Right ventricle myocardium superior (tissue), 1 donor: ENCODE data around the gene POLA1. TPM values are rescaled to one million over a fixed set of nuclear protein-coding genes. Genes with fewer than 3 reads are reported as not detected.
"Not testable (repeated sequence)": the region's sequence is repeated elsewhere in the genome, so short reads cannot be mapped to it uniquely, and the experiment has no call there.

Experiments
- ATAC-seq: fragments of 200-7000 bp; cut with Tn5 transposase; one replicate; pipeline ENCODE4 v1.9.1; 2020; ENCODE audit warnings: mild to moderate bottlenecking; ENCODE audit not compliant: poor library complexity
- DNase-seq: peaks from one replicate; pipeline ENCODE4 v3.0.0-alpha.2; 2020
- intact Hi-C: fragments of 100-400 bp; cut with DNase I; formaldehyde crosslinking; loops from one replicate; pipeline ENCODE4 v1.11.2; 2022
- long read RNA-seq: library from polyadenylated mRNA; unstranded; transcript quantifications from one replicate; pipeline ENCODE4 v2.0.0, GENCODE V29; 2021
- total RNA-seq: library from RNA; stranded (reverse); fragmentation: NEBNext Ultra II Directional; extraction: Animal tissue kit (Norgen Biotek cat#: 25700); gene quantifications from one replicate; pipeline ENCODE4 v1.2.1, GENCODE V29; 2021
- donor health status: DM: no; HTN: yes; CAD: no; lungs with severe emphysema.

Gene POLA1
- 5.9 TPM for total RNA-seq
- long read RNA-seq, full-length matches to known transcripts, result 4 of 7 reads
- long read RNA-seq, partial matches to known transcripts, result 1 of 7 reads
- long read RNA-seq, other reads (novel, unspliced or antisense), result 2 of 7 reads

DNA sequence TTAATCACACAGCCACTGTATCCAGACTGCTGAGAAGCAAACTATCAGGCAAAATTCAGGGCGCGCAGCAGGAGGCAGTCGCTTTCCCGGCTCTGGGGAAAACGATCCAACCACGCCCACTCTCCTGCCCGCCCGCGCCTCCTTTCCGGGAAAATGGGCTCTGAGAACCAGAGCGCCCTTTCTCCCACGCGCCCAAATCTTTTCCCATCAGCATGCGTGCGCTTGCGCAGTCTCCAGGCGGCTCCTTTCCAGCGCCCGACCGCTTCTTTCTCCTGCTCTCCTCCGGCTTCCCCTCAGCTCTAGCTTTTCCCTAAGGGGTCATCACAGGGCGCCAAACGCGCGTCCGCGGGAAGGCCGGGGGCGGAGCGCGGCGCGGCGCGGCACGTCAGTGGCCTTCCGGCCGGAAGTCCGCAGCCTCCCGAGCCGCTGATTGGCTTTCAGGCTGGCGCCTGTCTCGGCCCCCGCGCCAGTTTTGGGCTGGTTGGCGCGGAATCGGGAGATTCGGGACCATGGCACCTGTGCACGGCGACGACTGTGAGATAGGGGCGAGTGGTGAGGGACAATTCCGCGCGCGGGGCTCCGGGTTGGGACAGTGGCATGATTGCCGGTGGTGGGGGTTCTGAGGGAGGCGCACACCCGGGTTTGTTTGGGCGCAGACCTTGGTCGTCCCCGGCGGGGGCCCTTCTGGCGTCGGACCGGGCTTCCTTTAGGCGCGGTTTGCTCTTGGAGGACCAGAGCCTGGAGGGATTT is at the start of gene POLA1:
Gene POLA1 (plus strand): TSS at position 466 of the 750 bp plus-strand sequence. CDS start 44 bp downstream, at position 510.
- peak; percentile 94 for DNase-seq
- intact Hi-C loops, result no loop called here
- peak; percentile 100 for ATAC-seq

DNA sequence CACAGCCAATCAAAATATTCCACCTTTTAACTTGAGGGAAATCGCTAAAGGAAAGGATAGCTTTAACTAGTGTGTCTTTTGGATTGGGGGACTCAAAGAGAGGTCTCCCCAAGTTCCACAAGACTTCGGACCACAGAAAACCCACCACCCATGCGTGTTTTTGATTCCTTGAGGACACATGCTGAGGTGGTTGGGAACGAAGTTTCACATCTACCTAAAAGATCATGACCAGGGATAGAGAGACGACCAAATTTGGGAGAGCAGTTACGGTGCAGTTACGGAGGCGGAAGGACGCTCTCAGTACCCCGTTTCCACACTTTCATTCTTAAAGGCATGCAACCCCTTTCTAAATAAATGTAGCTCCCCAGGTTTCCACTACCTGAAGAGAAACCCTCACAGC is 47.7 kb upstream of the POLA1 start:
- intact Hi-C loops, result no loop called here
- ATAC-seq, result no peak
- no peak for DNase-seq

DNA sequence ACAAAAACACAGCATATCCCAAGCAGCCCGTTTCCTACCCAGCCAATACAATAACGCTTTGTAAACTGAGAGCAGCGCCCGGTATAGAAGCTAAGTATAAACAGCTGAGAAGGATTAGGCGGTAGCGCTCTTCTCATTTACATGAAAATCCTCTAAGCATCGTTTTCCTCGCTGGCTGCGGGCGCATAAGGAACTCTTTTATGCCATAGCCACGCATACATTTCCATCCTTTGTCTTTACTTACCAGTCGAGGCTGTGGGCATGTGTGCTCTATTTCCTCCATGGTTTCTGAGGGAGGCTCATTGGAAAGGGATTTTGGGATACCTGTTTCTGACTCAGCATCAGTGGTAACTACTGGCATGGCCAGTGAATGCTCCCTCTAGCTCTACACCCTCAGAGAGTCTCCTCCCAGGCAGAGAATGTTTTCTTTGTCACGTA is 47.0 kb upstream of the POLA1 start:
- intact Hi-C loops, result no loop called here
- ATAC-seq (peak; percentile 27), DNase-seq (no peak)

GRCh38 chrX:24647257-24648058 is 46.3 kb upstream of the POLA1 start, which contains the start of gene PCYT1B:
Gene PCYT1B (minus strand): TSS chrX:24647347. CDS start chrX:24647105, 242 bp downstream.
- DNase-seq, result peak; percentile 78
- intact Hi-C loops, result no loop called here
- ATAC-seq, result peak; percentile 97

GRCh38 chrX:24648495-24648894 is 45.2 kb upstream of the POLA1 start:
- no peak for DNase-seq
- no peak for ATAC-seq
- intact Hi-C loops, result no loop called here

- intact Hi-C loops, result no loop called here
- DNase-seq, result no peak
- ATAC-seq, result no peak
Observed at GRCh38 chrX:24651783-24652182, 41.9 kb upstream of the POLA1 start.

DNA sequence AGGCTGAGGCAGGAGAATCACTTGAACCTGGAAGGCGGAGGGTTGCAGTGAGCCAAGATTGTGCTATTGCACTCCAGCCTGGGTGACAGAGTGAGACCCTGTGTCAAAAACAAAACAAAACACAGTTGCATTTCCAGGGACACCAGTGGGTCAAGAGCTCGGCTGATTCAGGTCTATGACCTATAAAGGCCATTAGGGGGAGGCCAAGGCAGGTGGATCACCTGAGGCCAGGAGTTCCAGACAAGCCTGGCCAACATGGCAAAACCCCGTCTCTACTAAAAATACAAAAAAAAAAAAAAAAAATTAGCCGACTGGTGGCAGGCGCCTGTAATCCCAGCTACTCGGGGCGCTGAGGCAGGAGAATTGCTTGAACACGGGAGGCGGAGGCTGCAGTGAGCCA is 38.0 kb upstream of the POLA1 start:
- intact Hi-C loops, DNase-seq, ATAC-seq: not testable (repeated sequence)

- DNase-seq, result no peak
- intact Hi-C loops, result no loop called here
- ATAC-seq, result no peak
Observed at GRCh38 chrX:24657671-24658386, 35.9 kb upstream of the POLA1 start.

DNA sequence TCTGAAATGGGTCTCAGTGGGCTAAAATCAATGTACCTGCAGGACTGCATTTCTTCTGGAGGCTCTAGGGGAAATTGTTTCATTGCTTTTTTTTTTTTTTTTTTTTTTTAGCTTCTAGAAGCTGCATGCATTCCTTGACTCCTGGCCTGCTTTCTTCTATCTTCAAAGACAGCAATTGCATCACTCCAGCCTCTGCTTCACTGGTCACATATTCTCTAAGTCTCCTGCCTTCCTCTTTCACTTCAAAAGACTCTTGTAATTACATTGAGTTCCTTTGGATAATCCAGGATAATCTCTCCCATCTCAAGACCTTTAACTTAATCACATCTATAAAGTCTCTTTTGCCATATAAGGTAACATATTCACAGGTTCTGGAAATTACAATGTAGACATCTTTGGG is 35.3 kb upstream of the POLA1 start:
- DNase-seq, result no peak
- ATAC-seq, result no peak
- intact Hi-C loops, result no loop called here

DNA sequence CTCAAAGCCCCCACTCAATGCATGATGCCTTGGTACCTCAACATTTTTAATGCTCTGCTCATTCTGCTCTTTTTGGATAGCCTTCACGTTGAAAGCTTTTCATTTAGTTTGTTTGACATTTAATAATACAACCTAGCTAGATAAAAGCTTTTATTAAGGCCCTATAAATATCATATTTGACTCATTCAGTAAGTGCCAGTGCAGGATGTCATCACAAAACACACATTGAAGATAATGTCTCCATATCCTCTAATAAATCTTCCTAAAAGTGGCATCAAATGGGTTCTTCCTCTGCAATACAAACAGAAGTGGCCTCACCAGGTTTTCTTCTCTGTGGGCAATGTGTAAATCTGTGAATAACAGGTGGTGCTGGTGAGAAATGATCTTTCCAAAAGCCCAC is 34.6 kb upstream of the POLA1 start:
- intact Hi-C loops, result no loop called here
- no peak for ATAC-seq
- no peak for DNase-seq

GRCh38 chrX:24659646-24660045 is 34.1 kb upstream of the POLA1 start:
- no peak for DNase-seq
- ATAC-seq, result no peak
- intact Hi-C loops, result no loop called here

DNA sequence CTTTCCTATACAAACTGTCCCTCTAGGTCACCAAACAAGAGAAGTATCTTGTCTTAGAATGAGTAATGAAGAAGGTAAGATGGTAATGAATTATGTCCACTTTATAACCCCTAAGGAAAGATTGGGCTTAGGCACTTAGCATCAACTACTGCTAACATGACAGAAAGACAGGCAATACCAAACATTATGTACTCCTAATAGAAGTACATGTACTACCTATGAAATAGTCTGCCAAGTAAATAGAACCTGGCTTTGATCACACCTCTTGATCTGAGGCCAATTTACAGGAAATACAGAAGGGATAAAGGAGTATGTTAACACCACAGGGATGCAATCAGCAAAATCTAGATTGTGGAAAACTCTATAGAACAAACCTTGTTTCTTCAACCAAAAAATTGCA is 32.4 kb upstream of the POLA1 start:
- DNase-seq (no peak), ATAC-seq (no peak)
- intact Hi-C loops, result no loop called here

DNA sequence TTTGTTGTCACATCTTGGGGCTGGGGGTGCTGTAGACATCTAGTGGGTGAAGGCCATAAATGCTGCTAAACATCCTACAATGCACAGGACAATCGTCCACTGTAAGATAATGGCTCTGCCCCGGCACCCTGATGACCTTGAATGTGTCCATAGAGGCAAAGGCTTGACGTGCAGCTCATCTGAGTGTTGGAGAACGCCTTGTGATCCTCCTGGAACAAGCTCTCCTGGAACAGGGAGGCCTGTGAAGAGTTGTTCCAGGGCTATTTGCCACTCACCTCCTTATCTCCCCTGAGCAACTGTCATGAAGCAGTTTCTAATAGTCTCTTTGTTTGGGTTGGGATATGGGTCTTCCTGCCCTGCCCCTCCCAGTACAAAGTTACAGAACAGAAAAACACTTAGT is 31.4 kb upstream of the POLA1 start:
- intact Hi-C loops, result no loop called here
- DNase-seq (no peak), ATAC-seq (no peak)

DNA sequence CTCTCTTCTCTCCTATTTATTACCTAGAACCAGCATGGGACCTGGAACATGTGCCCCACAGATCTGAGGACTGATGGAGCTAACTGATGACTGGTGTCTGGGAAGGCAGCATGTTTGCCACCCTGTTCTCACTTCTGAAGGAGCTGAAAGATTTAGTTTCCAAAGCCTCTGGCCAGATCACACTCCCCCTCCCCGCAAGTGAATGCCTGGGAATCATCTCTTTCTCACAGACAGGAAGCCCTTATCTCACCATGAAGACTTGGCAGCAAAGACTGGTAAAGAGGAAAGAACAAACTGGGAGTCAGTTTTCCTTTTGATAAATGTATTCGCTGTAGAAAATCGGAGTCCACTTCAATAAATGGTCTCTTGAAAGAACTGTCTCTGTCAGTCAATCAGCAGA is 25.6 kb upstream of the POLA1 start:
- DNase-seq (no peak), ATAC-seq (no peak)
- intact Hi-C loops, result no loop called here

- ATAC-seq (no peak), DNase-seq (no peak)
- intact Hi-C loops, result no loop called here
Observed at GRCh38 chrX:24672701-24673190, 21.0 kb upstream of the POLA1 start.

DNA sequence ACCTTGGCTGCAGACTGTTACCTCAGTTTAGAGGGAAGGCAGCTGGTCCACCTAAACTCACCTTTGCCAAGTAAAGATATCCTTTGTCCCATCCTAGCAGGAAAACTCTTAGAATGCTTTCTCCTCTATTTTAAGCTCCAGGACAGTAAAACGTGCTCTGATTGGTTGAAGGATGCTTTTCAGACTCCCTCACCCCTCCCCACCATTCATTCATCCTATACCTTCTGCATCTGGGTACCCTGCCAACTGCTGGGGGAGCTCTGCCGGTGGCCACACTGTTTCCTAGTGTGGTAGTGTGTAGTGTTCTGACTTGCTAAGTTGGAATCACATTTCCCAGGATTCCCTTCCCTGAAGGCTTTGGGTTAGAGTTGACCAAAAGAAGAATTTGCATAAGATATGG is 20.3 kb upstream of the POLA1 start:
- intact Hi-C loops, result no loop called here
- ATAC-seq, result no peak
- no peak for DNase-seq

- no peak for ATAC-seq
- intact Hi-C loops, result no loop called here
- no peak for DNase-seq
Observed at GRCh38 chrX:24676403-24677024, 17.2 kb upstream of the POLA1 start.

DNA sequence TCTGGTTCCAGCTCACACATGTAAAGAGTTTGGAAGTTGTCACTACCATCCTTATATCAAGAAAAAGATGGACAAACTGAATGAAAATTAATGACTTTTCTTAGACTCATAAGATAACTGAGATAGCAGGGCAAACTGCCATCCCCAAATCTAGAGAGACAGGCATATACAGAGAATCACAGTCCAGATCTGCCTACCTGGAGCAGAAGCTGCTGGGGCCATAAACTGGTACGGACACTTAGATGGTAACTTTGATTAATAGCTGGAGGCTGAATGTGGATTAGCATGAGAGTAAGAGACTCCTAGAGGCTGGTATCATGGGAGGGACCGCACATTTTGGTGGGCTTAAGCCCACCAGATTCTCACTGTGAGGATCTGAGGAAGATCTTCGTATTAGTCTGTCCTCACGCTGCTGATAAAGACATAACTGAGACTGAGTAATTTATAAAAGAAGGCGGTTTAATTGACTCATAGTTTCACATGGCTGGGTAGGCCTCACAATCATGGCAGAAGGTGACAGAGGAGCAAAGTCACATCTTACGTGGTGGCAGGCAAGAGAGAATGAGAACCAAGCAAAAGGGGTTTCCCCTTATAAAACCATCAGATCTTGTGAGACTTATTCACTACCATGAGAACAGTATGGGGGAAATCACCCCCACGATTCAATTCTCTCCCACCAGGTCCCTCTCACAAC is 10.8 kb upstream of the POLA1 start:
- DNase-seq, result no peak
- intact Hi-C loops, result no loop called here
- no peak for ATAC-seq
